Measurements from ENCODE around the gene GTF2IRD1.
A peak's percentile ranks its signal among the peaks of the same experiment; 100 is the strongest.
"Not testable (repeated sequence)": the region's sequence is repeated elsewhere in the genome, so short reads cannot be mapped to it uniquely, and the experiment has no call there.

GTF2IRD1 gene, protein sequence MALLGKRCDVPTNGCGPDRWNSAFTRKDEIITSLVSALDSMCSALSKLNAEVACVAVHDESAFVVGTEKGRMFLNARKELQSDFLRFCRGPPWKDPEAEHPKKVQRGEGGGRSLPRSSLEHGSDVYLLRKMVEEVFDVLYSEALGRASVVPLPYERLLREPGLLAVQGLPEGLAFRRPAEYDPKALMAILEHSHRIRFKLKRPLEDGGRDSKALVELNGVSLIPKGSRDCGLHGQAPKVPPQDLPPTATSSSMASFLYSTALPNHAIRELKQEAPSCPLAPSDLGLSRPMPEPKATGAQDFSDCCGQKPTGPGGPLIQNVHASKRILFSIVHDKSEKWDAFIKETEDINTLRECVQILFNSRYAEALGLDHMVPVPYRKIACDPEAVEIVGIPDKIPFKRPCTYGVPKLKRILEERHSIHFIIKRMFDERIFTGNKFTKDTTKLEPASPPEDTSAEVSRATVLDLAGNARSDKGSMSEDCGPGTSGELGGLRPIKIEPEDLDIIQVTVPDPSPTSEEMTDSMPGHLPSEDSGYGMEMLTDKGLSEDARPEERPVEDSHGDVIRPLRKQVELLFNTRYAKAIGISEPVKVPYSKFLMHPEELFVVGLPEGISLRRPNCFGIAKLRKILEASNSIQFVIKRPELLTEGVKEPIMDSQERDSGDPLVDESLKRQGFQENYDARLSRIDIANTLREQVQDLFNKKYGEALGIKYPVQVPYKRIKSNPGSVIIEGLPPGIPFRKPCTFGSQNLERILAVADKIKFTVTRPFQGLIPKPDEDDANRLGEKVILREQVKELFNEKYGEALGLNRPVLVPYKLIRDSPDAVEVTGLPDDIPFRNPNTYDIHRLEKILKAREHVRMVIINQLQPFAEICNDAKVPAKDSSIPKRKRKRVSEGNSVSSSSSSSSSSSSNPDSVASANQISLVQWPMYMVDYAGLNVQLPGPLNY

DNA sequence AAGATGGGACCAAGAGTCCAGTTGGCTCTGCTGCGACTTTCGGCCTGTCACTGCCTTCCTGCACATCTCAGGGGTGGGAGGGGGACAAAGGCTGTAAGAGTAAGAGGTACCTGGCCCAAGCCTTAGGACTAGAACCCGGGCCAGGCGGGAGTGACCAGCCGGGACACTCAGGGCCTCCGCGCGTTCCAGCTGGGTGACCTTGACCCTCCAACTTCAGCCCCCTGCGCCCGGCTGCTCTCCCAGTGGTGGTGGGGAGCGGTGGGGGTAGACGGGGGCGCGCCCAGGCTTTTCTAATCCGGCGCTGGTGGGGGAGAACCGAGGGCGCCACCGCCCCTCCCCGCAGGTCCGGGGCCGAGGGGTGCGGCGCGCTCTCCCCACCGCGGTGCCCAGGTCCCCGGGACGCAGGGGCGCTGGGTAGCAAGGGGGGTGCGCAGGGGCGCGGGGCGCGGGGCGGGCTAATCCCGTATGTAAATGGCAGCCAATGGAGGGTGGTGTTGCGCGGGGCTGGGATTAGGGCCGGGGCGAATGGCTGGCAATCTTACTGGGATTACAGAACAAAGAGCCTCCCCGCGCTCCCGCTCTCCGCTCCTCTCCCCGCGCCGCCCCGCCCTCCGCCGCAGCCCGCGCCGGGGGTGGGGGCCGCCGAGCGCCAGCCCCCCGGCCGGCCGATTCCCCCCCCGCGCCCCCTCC, at the start of gene GTF2IRD1:
TSS of gene GTF2IRD1 (plus strand) at position 585 of the 690 bp plus-strand sequence. CDS start 54,175 bp downstream, outside the sequence.
- peak; percentile 82 for DNase-seq

DNA sequence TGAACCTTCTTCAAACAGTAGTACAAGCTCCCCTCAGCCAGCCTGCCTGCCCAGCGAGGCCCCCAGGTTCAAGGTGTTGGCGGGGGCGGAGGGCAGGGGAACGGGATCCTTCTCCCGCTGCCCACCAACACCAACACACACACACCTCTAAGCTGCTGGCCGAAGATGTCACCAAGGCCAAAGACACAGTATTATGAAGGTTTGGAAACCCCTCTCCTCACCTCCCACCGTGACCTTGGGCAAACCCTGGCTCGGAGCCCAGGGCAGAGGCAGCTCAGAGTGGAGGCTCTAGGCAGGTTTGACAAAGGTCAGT, 49.4 kb upstream of the GTF2IRD1 start:
- DNase-seq, result no peak

DNA sequence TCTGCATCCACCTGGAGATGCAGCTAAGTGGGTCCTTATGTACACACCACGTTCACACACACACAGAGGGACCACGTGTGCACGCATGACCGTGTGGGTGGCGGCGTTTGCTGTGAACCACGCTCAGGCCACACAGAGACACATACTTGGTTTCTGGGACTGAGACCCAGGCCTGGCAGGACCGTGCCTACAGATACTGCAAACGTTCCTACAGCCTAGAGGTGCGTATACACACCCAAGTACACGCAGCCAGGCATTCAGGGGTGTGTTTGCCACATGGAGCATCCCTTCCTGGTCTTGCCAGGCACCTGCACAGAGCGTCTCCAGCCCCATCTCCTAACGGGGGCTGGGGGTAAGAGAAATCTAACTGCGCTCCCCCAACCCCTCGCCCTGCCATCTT, 49.0 kb upstream of the GTF2IRD1 start:
- no peak for DNase-seq

DNA sequence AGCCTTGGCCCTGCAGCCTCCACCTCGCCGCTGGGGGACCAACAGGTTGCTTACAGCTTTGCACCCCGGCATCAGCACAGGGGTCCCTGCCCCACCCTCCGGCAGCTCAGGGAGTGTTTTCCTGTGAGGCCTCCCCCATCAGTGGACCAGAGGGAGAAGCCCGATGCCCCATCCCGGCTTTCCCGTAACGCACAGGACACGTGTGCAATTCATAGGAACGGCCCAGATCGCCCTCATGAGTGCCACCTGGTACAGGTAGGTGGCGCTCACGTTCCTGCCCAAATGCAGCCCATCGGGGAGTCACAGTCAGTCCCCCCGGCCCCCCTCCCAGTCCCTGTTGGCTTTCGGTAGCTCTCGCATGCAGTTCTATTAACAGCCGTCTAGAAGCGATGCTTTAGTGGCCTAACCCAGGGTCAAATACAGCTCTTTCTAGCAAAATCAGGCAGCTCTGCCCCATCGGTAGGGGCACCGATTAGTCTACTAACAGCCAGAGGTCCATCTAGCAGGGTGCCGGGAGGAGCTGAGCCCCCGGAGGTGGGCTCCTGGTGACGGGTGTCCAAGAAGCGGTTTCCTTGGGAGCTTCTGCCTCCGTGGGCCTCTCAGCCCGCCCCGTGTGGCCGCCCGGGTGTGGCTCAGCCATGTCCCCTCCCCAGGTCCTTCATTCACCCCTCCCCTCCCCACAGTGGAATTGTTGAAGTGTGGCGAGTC, 48.4 kb upstream of the GTF2IRD1 start:
- DNase-seq, result no peak

GRCh38 chr7:74405899-74406512, 47.7 kb upstream of the GTF2IRD1 start:
- no peak for DNase-seq

DNA sequence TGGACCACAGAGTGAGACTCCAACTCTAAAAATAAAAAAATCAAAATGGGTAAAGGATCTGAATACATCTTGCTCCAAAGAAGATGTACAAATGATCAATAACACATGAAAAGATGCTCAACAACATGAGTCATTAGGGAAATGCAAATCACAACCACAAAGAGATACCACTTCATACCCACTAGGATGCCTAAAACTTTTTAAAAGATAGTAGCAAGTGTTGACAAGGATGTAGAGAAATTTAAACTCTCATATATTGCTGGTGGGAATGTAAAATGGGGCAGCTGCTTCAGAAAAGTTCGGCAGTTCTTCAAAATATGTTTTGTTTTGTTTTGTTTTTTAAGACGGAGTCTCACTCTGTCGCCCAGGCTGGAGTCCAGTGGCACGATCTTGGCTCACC, 45.7 kb upstream of the GTF2IRD1 start:
- DNase-seq, result no peak

DNA sequence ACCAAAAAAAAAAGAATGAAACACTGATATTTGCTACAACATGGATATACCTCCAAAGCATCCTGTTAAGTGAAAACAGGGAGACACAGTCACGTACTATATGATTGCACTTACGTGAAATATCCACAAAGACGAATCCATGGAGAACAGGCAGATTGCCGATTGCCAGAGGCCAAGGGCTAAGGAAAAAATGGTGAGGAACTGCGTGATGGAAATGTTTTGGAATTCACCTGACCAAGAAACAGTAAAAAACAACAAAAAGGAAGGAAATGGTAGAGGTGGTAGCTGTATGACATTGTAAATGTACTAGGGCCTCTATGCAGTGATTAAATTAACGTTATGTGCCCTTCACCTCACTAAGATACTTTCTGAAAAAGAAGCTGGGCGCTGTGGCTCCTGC, 44.1 kb upstream of the GTF2IRD1 start:
- no peak for DNase-seq

DNA sequence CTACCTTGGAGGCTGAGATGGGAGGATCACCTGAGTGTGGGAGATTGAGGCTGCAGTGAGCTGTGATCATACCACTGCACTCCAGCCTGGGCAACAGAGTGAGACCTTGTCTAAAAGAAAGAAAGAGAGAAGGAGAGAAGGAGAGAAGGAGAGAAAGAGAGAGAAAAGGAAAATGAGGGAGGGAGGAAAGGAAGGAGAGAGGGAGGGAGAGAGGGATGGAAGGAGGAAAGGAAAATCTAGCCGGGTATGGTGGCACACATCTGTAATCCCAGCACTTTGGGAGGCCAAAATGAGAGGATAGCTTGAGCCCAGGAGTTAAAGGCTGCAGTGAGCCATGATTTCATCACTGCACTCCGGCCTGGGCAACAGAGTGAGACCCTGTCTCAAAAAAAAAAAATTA, 42.9 kb upstream of the GTF2IRD1 start:
- no peak for DNase-seq

DNA sequence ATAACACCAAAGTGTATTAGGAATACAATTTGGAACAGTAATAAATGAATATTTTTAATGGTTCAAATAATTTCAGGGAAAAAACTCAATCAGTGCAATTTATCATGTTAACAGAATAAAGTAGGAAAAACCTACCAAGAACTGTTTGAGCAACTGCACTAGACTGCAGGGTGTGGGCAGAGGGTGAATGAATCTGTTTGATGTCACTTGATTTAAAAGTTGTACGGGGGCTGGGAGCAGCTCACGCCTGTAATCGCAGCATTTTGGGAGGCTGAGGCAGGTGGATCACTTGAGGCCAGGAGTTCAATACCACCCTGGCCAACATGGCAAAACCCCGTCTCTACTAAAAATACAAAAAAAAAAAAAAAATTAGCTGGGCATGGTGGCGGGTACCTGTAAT, 42.1 kb upstream of the GTF2IRD1 start:
- not testable (repeated sequence) for DNase-seq

- no peak for DNase-seq
Measured at GRCh38 chr7:74412056-74412455, 41.6 kb upstream of the GTF2IRD1 start.

- no peak for DNase-seq
Measured at GRCh38 chr7:74412603-74413002, 41.1 kb upstream of the GTF2IRD1 start.

DNA sequence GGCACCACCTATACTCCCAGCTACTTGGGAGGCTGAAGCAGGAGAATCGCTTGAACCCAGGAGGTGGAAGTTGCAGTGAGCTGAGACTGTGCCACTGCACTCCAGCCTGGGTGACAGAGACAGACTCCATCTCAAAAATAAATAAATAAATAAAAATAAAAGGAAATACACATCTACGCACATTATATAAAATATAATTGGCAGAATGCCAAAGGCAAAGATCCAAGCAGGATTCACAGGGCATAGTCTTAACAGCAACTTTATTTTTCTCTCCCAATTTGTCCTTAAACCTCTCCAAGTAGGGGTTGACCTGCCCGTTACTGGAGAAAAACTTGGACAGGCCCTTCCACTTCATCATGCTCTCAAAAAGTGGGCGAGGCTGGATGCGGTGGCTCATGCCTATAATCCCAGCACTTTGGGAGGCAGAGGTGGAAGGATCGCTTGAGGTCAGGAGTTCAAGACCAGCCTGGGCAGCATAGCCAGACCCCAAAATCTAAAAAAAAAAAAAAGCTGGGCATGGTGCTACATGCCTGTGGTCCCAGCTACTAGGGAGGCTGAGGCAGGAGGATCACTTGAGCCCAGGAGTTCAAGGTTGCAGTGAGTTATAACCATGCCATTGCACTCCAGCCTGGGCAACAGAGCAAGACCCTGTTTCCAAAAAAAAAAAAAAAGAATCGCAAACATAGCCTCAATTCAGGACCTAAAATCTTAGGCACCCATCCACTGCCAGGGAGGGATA, 38.9 kb upstream of the GTF2IRD1 start:
- not testable (repeated sequence) for DNase-seq

- peak; percentile 54 for DNase-seq
Measured at GRCh38 chr7:74417419-74417971, 36.2 kb upstream of the GTF2IRD1 start.

GRCh38 chr7:74418076-74418475, 35.6 kb upstream of the GTF2IRD1 start:
- no peak for DNase-seq

GRCh38 chr7:74418538-74418937, 35.2 kb upstream of the GTF2IRD1 start:
- DNase-seq, result no peak

DNA sequence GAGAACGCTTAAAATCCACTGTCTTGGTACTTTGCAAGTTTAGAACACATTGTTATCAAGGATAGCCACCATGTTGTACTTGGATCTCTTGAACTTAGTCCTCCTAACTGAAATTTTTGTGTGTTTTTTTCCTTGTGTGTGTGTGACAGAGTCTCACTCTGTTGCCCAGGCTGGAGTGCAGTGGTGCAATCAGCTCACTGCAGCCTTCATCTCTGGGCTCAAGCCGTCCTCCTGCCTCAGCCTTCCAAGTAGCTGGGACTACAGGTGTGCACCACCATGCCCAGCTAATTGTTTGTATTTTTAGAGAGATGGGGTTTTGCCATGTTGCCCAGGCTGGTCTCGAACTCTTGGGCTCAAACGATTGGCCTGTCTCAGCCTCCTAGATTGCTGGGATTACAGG, 34.5 kb upstream of the GTF2IRD1 start:
- not testable (repeated sequence) for DNase-seq

- no peak for DNase-seq
Measured at GRCh38 chr7:74420006-74420405, 33.7 kb upstream of the GTF2IRD1 start.

DNA sequence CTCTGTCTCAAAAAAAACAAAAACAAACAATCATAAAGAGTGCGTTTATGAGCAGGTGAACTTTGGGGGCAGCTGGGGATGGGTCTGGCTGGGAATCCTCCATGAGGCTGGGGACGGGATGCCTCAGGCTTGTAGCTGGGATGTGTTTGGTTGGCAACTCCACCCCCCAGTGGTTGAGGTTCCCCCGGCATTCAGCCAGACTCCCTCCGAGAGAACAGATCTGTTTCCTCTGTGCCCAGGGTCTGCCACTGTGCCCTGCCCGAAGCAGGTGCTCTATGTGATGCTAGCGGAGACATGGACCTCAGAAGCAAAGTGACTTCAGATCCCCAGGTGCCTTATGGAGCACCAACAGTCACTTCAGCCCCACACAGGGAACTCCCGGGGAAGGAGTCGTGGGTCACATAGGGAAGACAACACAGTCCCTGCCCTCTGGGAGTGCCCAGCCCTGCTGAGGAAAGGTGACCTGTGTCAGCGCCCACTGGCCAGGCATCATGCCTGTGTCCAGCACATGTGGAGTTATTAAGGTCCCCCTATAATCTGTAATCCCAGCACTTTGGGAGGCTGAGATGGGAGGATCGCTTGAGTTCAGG, 29.3 kb upstream of the GTF2IRD1 start:
- DNase-seq, result no peak

GRCh38 chr7:74428023-74428422, 25.7 kb upstream of the GTF2IRD1 start:
- no peak for DNase-seq

DNA sequence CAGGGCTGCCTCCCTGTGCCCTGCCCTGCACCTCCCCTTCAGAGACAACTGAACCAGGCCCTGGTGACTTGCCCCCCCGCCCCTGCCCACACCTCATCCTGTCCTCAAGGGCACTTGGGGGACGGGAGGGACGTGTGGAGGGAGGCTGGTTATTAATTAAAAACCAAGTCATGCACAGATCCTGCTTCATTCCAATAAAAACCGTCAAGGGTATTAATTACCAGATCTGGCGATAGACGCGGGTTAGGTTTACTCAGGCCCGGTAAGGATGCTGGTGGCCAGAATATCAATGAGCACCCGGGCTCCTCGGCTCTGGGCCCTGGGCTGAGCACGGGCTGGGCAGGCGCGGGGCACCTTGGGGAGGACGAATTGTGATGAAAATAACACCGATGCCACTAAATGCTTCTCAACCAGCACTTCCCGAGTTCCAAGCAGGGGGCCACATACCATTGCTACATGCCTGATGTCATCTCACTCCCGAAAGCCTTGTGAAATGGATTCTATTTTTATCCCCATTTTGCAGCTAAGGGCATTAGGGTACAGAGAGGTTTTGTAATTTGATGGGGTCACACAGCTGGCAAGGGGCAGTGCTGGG, 24.5 kb upstream of the GTF2IRD1 start:
- DNase-seq, result peak; percentile 84

Data from fibroblast of skin of right quadriceps (primary cell).